Smooth muscle cell of trachea (primary cell): Measurements from ENCODE around the gene MUS81. TPM values are rescaled to one million over a fixed set of nuclear protein-coding genes. Genes with fewer than 3 reads are reported as not detected.

ENCODE experiments used
- total RNA-seq: library from RNA; depleted of rRNA; stranded (reverse); fragments of >200 nt; gene quantifications from 2 replicates; pipeline ENCODE4 v1.2.1, GENCODE V29; 2014

MUS81 gene
- total RNA-seq: 47.6 and 51.9 TPM in 2 replicates

GRCh38 chr11:65860278-65861164 is at the start of gene MUS81:
Gene MUS81, plus strand, starts transcription at chr11:65860433. Its CDS starts 321 bp downstream, at chr11:65860754.

GRCh38 chr11:65833297-65834030 is 26.8 kb upstream of the MUS81 start, which contains the start of gene SNX32:
Gene SNX32, plus strand, starts transcription at chr11:65833963. Its CDS starts 103 bp downstream, at chr11:65834066.

GRCh38 chr11:65857853-65858680 is 2.2 kb upstream of the MUS81 start, which contains the start of gene CFL1:
Gene CFL1, minus strand, starts transcription at chr11:65858180. Its CDS starts 81 bp downstream, at chr11:65858099.

GRCh38 chr11:65872586-65873317 is 12.5 kb downstream of the MUS81 start, which contains the start of gene EFEMP2:
Gene EFEMP2, minus strand, starts transcription at chr11:65872800. Its CDS starts 446 bp downstream, at chr11:65872354.

GRCh38 chr11:65879617-65880016 is 19.4 kb downstream of the MUS81 start, which contains the start of gene CTSW:
Gene CTSW, plus strand, starts transcription at chr11:65879837. Its CDS starts 18 bp downstream, at chr11:65879855.

GRCh38 chr11:65888163-65888814 is 28.1 kb downstream of the MUS81 start, which contains the start of gene FIBP:
Gene FIBP, minus strand, starts transcription at chr11:65888471. Its CDS starts 53 bp downstream, at chr11:65888418.

GRCh38 chr11:65890324-65891218 is 30.3 kb downstream of the MUS81 start, which contains the start of gene CCDC85B:
Gene CCDC85B, plus strand, starts transcription at chr11:65890673. Its CDS starts 111 bp downstream, at chr11:65890784.

GRCh38 chr11:65900125-65900898 is 40.1 kb downstream of the MUS81 start, which contains the start of gene FOSL1:
Gene FOSL1, minus strand, starts transcription at chr11:65900388. Its CDS starts 49 bp downstream, at chr11:65900339.

Other genes starting within 250 kb of the MUS81 start
- gene MAP3K11, start 246.2 kb upstream of the MUS81 start, total RNA-seq: 25.8 and 26.3 TPM in 2 replicates
- 22.7 and 30.8 TPM in 2 replicates for gene PCNX3, start 244.7 kb upstream of the MUS81 start, total RNA-seq
- gene SIPA1, start 222.3 kb upstream of the MUS81 start, total RNA-seq: 25.1 and 25.2 TPM in 2 replicates
- gene RELA, start 197.5 kb upstream of the MUS81 start, total RNA-seq: 9.3 and 23.8 TPM in 2 replicates
- 45.4 and 47.3 TPM in 2 replicates for gene KAT5, start 148.2 kb upstream of the MUS81 start, total RNA-seq
- 32.9 and 57.7 TPM in 2 replicates for gene RNASEH2C, start 139.6 kb upstream of the MUS81 start, total RNA-seq
- gene AP5B1, start 79.5 kb upstream of the MUS81 start, total RNA-seq: 7.1 and 10.6 TPM in 2 replicates
- not detected in 2 replicates for gene OVOL1, start 73.4 kb upstream of the MUS81 start, total RNA-seq
- gene SNX32, start 26.5 kb upstream of the MUS81 start, total RNA-seq: 1.2 and 3.1 TPM in 2 replicates
- 951 and 1,471 TPM in 2 replicates for gene CFL1, start 2.3 kb upstream of the MUS81 start, total RNA-seq
- 56.3 and 157 TPM in 2 replicates for gene EFEMP2, start 12.4 kb downstream of the MUS81 start, total RNA-seq
- not detected in 2 replicates for gene CTSW, start 19.4 kb downstream of the MUS81 start, total RNA-seq
- gene FIBP, start 28.0 kb downstream of the MUS81 start, total RNA-seq: 204 and 244 TPM in 2 replicates
- gene CCDC85B, start 30.2 kb downstream of the MUS81 start, total RNA-seq: 168 and 233 TPM in 2 replicates
- gene FOSL1, start 40.0 kb downstream of the MUS81 start, total RNA-seq: 19.9 and 24.3 TPM in 2 replicates
- 30.1 and 37.4 TPM in 2 replicates for gene C11orf68, start 58.6 kb downstream of the MUS81 start, total RNA-seq
- 255 and 434 TPM in 2 replicates for gene DRAP1, start 59.0 kb downstream of the MUS81 start, total RNA-seq
- 0.33 TPM in 1 of 2 replicates, not detected in the other for gene TSGA10IP, start 85.0 kb downstream of the MUS81 start, total RNA-seq
- gene SART1, start 101.3 kb downstream of the MUS81 start, total RNA-seq: 51.1 and 57.1 TPM in 2 replicates
- 28.2 and 29.3 TPM in 2 replicates for gene EIF1AD, start 141.7 kb downstream of the MUS81 start, total RNA-seq
- 17.5 and 26.5 TPM in 2 replicates for gene BANF1, start 142.1 kb downstream of the MUS81 start, total RNA-seq
- 0.17 TPM in 1 of 2 replicates, not detected in the other for gene CST6, start 151.6 kb downstream of the MUS81 start, total RNA-seq
- gene CATSPER1, start 166.0 kb downstream of the MUS81 start, total RNA-seq: under 0.01 TPM in 1 of 2 replicates, not detected in the other
- gene GAL3ST3, start 188.7 kb downstream of the MUS81 start, total RNA-seq: not detected in 2 replicates
- 163 and 165 TPM in 2 replicates for gene SF3B2, start 191.9 kb downstream of the MUS81 start, total RNA-seq
- gene PACS1, start 209.8 kb downstream of the MUS81 start, total RNA-seq: 31.3 and 46.0 TPM in 2 replicates